Vagina (tissue), 2 donors: ENCODE data around the gene TCOF1.

ENCODE experiments used
- CTCF ChIP-seq, 3 experiments: fragments of 450-650 bp in 2 of 3; fragments of 200-600 bp in 1 of 3; sonication (generic) in 1 of 3; IDR thresholded peaks; one replicate each; pipeline ENCODE4 v1.5.1; 2017 to 2019; ENCODE audit warnings: antibody characterized with exemption in 3 of 3, mild to moderate bottlenecking in 2 of 3, moderate library complexity in 2 of 3
- POLR2A ChIP-seq, 2 donors: fragments of 450-650 bp; IDR thresholded peaks; one replicate each; pipeline ENCODE4 v1.6.1; 2017; ENCODE audit warnings: antibody characterized with exemption in 2 of 2, mild to moderate bottlenecking in 2 of 2, moderate library complexity in 2 of 2
- POLR2AphosphoS5 ChIP-seq, 2 donors: sonication (generic); formaldehyde crosslinking; IDR thresholded peaks; one replicate each; pipeline ENCODE4 v1.9.0; 2017; ENCODE audit warnings: antibody characterized with exemption in 2 of 2, mild to moderate bottlenecking in 2 of 2, low read depth in 1 of 2; ENCODE audit not compliant: insufficient read depth in 1 of 2

GRCh38 chr5:150358261-150359095 lies 981 bp downstream of the TCOF1 start:
- TF ChIP-seq CTCF (IDR thresholded peaks at IDR 0.05) (no peak), POLR2AphosphoS5 (IDR thresholded peaks at IDR 0.05; ENCODE audit: insufficient read depth in 1 of 2, low read depth in 1 of 2) (no peak), POLR2A (IDR thresholded peaks at IDR 0.05) (no peak)
